GM19397 (cell line): ENCODE measurements around the gene SURF6.
"Not testable (repeated sequence)": the region's sequence is repeated elsewhere in the genome, so short reads cannot be mapped to it uniquely, and the experiment has no call there.

ENCODE experiments used
- ATAC-seq: cut with Tn5 transposase; IDR thresholded peaks from one replicate; pipeline ENCODE4 v1.9.1; 2021; ENCODE audit warnings: mild to moderate bottlenecking, moderate library complexity; ENCODE audit not compliant: unreplicated experiment

The SURF6 gene

GRCh38 chr9:133329306-133330156, 6.5 kb downstream of the SURF6 start:
- ATAC-seq, result not testable (repeated sequence)

DNA sequence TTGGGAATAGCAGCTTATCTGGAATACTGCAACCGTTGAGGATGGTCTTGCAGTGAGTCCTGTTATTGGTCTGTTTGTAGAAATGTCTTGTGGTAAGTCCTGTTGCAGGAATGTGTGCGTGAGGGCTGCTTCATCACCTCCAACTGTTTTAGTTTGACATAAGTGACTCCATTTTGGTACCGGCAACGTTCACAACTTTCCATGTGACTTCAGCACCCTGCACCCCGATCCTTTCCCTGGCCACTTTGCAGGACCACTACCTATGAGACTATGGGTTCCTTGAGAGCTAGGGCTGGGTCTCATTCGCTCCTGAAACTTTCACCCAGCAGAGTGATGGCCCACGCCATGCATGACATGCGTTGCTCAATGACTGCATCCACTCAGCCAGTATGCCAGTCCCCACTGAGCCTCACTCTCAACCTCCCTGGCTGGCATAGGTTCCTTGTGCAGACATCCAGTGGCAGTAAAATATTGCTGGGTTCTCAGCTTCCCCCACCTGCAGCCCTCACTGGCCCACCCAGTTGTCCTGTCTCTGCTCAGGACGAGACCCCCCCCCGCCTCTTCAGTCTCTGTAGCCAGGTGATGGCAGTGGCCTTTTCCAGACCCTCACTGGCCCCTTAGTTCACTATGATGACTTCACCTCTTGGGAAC, 8.0 kb downstream of the SURF6 start:
- no peak for ATAC-seq

DNA sequence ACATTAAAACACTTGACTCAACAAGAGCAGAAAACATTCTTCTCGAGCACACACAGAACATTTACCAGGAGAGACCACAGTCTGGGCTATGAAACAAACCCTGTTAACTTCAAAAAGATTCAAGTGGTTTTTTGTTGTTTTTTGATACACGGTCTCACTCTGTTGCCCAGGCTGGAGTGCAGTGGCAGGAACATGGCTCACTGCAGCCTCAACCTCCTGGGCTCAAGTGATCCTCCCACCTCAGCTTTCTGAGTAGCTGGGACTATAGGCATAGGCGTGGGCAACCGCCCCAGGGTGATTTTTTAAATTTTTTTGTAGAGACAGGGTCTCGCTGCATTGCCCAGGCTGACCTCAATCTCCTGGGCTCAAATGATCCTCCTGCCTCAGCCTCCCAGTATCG, 9.0 kb downstream of the SURF6 start:
- ATAC-seq, result not testable (repeated sequence)

DNA sequence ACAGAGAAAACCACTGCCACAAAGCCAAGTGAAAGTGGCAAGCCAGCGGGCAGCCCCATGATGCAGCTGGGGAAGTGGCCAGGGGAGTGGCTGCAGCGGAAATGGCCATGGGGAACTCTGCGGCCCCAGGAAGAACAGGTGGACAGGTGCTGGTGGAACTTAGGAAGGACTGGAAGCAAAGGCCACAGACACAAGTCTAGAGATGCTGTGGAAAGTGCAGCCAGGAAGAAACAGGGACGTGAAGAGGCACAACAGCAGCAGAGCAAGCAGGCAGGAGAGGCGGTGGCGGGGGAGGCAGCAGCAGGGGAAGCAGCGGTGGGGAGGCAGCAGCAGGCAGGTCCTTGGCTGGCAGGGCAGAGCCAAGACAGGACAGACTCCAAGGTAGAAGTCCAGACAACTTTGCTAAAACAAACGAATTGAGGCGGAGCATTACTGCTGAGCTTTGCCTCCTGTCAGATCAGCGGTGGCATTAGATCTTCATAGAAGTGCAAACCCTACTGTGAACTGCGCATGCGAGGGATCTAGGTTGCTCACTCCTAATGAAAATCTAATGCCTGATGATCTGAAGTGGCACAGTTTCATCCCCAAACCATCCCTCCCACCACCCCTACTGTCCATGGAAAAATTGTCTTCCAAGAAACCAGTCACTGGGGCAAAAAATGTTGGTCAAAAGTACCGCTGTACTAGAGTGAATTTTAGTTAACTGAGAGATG, 11.8 kb downstream of the SURF6 start:
- no peak for ATAC-seq

DNA sequence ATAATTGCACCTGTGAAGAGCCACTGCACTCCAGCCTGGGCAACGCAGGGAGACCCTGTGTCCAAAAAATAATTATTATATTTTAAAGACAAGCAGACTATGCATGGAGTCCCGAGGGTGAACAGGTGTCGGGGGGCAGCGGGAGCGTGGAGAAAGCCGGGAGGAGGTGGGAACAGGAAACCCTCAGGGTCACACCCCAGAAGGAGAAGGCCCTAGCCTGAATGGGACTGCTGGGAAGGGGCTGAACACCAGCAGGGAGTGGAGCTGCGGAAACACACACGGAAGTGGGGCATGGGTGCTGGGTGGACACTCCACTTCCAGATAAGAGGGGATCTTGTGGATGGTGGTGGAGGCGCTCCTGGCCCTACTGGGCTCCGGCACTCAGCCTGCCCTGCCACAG, 12.8 kb downstream of the SURF6 start:
- ATAC-seq, result no peak

GRCh38 chr9:133322701-133323100, 13.3 kb downstream of the SURF6 start:
- no peak for ATAC-seq

DNA sequence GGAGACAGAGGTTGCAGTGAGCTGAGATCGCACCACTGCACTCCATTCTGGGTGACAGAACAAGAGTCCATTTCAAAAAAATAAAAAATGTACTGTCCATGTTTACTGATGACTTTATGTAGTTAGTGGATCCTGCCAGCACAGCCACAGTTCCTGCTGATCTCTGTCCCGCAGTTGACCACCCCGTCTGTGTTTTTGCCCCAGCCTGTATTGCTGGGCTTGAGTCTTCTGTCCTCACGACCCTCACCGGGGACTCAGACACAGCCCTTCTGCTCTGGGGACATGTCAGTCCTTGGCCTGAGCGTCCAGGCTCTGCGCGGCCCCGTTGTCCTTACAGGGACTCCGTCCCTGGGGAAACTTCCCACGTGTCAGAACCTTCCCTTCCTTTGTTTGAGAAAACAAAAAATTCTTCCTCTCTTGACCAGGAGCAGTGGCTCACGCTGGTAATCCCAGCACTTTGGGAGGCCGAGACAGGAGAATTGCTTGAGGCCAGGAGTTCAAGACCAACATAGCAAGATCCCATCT, 14.5 kb downstream of the SURF6 start:
- no peak for ATAC-seq

- no peak for ATAC-seq
Observed at GRCh38 chr9:133320421-133320881, 15.5 kb downstream of the SURF6 start.

DNA sequence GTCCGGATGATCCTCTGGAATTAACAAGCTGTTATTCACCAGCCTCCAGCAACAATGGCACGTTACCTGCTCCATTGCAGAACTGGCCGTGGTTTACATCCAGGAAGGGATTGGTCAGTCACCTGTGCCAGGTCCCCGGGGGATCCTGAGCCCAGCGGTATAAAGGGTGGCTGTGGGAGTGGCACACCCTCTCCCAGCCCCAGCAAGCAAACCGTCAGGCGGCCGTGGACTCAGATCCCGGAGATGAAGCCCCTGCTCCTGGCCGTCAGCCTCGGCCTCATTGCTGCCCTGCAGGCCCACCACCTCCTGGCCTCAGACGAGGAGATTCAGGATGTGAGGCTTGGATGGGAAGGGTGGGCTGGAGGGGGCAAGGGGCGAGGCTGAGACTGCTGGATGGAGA, 18.4 kb downstream of the SURF6 start:
- ATAC-seq, result not testable (repeated sequence)

GRCh38 chr9:133315997-133316396, 20.0 kb downstream of the SURF6 start:
- no peak for ATAC-seq

GRCh38 chr9:133309608-133310007, 26.4 kb downstream of the SURF6 start:
- no peak for ATAC-seq

GRCh38 chr9:133307301-133307700, 28.7 kb downstream of the SURF6 start:
- no peak for ATAC-seq

GRCh38 chr9:133306242-133307204, 29.5 kb downstream of the SURF6 start:
- no peak for ATAC-seq

- ATAC-seq, result no peak
Observed at GRCh38 chr9:133305731-133306130, 30.3 kb downstream of the SURF6 start.

DNA sequence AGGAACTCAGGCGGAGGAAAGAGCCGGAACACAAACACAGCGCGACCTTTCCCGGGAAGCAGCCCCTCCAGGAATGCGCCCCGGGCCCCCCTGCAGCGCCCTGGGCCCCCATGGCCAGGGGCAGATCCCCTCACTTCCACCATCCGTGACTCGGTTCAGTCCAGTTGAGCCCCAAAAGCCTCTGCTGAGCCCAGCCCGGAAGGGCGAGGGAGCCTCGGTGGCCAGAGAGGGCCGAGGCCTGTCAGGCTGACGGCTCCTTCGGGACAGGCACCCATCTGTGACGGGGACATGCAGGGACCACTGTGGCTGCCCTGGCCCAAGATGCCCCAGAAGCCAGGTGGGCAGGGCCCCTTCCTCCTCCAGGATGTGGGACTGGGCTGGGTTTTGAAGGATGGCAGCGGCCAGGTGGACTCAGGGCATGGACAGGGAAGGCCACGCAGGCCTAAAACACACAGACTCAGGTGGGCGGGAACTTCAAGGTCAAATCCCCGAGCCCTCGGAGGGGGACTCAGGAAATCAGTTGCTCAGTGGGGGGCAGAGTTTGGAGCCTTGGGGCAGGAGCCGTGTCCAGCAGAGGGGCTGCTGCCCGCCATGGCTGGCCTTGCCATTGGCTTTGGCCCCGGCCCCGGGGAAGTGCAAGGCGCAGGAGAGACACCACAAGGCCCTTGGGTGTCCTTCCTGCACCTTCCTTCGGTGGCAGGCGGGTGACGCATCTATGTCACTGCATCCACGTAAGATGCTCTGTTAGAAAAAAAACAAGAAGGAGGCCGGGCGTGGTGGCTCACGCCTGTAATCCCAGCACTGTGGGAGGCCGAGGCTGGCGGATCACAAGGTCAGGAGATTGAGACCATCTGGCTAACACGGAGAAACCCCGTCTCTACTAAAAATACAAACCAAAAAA, 31.3 kb downstream of the SURF6 start:
- no peak for ATAC-seq

DNA sequence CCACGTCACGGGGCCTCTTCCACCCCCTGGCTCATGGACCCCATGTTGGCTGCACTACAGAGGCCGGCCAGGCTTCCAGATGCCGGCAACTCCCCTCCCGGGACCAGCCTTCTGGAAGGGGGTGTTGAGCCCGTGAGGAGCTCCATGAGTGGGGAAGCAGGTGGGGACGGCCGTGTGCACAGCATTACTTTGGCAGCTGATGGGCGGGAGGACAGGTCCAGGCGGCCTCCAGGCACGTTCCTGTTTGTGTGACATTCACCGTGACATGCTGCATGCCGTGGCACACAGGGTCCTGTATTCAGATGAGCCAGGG, 31.9 kb downstream of the SURF6 start:
- no peak for ATAC-seq

DNA sequence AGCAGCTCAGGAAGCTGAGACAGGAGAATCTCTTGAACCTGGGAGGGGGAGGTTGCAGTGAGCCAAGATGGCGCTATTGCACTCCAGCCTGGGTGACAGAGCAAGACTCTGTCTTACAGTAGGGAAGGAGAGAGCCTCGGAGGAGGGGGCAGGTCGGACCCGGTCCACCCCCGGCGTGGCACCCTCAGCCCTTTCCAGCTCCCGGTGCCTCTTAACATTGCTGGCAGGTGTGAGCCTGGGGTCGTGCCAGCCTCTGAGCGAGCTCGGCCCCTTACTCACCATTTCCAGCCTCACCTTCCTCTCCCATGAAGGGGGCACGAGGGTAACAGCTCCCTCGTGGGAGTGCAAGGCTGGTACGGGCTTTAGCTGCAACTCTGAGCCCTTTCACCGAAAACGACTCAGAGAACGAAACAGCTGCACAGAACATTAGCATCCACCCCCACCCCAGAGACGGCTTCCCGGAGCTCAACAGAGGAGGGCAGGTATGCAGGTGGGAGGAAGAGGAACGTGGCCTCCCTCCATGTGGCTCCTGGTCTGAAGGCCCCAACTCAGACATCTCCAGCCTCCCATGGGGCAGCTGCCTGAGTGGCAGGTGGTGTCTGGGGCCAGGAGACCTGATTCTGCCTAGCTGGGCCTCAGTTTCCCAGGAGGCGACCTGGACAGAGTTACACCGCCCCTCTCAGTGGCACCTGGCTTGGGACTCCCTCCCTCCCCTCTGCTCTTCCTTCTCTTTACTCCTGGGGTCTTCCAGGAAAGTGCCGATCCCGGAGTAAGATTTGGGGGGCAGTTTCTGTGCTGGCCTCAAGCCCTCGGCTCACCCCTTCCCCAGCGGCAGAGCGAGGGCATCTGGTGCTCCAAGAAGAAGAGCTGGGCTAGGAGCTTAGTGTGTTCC, 32.5 kb downstream of the SURF6 start:
- no peak for ATAC-seq
